Activated CD4-positive, alpha-beta T cell treated with anti-CD3 and anti-CD28 coated beads, Interleukin-2, amount 50 U/mL, for 24 hours (primary cell): ENCODE results near the gene ZNF516.
"Not testable (repeated sequence)": the region's sequence is repeated elsewhere in the genome, so short reads cannot be mapped to it uniquely, and the experiment has no call there.

Experiments used
- DNase-seq, 2 donors: peaks; one replicate each; pipeline ENCODE4 v3.0.0-alpha.2; 2020; ENCODE audit warnings: low read depth in 1 of 2, low spot score in 1 of 2

ZNF516 gene

GRCh38 chr18:76474824-76475223 is 20.2 kb downstream of the ZNF516 start:
- DNase-seq: no peak

- not testable (repeated sequence) for DNase-seq
Measured at GRCh38 chr18:76473521-76473920, 21.5 kb downstream of the ZNF516 start.

DNA sequence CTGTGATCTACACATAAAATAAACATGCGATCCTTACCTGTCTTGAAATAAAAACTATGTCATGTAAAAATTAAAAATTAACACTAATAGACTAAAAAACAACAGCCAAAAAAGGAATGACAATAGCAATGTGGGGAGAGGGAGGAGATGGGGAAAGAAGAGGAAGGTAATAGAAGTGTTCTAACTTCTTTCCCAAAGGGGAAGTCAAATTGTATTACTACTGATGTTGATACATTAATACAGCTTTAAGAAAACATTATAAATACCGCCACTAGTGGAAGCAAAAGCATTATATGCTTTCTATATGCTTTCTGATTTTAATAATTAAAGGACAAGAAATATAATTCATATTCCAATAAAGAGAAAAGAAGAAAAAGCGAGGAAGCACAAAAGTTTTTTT is 22.2 kb downstream of the ZNF516 start:
- no peak for DNase-seq

DNA sequence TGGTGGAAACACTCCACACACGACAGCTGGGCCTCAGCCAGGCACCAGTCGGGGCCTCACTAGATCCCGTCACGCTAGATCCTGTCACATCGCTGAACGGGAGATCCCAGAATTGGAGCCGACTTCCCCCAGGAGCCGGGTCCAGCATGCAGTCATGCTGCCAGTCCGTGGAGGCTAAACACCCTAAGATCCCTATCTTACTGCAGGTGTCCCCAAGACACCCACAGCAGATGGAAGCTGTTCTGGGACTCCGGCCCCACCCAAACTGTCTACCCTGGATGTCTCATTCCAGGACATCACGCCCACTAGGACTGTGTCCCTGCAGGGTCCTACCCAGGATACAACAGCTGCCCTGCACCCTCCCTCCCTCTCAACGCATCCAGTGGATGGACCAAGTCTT is 23.4 kb downstream of the ZNF516 start:
- no peak for DNase-seq

DNA sequence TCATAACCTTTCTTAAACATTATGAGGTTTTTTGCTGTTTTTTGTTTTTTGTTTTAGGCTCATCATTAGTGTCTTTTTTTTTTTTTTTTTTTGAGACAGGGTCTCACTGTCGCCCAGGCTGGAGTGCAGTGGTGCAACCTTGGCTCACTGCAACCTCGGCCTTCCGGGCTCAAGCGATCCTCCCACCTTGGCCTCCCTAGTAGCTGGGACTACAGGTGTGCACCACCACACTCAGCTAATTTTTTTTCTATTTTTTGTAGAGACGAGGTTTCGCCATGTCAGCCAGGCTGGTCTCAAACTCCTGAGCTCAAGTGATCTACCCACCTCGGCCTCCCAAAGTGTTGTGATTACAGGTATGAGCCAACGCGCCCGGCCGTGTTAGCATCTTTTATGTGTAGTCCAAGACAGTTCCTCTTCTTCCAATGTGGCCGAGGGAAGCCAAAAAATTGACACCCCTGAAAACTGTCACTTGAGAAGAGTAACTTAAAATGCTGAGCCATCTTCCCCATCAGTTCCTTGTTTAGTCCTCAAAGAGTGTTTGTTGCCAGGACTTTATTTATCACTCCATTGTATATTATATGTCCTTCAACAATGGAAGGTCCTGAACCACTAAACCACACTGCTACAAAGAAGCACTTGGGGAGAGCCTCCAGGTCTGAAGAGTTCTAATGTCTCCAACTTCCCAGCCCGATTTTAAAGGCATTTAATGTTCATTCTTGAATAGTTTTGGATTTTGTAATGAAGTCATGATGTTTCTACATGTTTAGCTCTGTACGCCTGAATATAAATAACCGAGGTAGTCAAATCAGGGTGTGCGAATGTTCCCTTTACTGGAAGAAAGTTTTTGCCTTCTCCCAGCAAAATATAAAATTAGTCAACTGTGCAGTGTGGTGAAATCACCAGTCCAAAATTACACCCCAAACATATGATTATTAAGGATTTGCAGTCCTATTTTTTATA is 26.4 kb downstream of the ZNF516 start:
- DNase-seq: no peak

GRCh38 chr18:76467371-76468190 is 27.5 kb downstream of the ZNF516 start:
- no peak for DNase-seq

- no peak for DNase-seq
Measured at GRCh38 chr18:76466410-76466991, 28.5 kb downstream of the ZNF516 start.

GRCh38 chr18:76465630-76466409 is 29.2 kb downstream of the ZNF516 start:
- no peak for DNase-seq

DNA sequence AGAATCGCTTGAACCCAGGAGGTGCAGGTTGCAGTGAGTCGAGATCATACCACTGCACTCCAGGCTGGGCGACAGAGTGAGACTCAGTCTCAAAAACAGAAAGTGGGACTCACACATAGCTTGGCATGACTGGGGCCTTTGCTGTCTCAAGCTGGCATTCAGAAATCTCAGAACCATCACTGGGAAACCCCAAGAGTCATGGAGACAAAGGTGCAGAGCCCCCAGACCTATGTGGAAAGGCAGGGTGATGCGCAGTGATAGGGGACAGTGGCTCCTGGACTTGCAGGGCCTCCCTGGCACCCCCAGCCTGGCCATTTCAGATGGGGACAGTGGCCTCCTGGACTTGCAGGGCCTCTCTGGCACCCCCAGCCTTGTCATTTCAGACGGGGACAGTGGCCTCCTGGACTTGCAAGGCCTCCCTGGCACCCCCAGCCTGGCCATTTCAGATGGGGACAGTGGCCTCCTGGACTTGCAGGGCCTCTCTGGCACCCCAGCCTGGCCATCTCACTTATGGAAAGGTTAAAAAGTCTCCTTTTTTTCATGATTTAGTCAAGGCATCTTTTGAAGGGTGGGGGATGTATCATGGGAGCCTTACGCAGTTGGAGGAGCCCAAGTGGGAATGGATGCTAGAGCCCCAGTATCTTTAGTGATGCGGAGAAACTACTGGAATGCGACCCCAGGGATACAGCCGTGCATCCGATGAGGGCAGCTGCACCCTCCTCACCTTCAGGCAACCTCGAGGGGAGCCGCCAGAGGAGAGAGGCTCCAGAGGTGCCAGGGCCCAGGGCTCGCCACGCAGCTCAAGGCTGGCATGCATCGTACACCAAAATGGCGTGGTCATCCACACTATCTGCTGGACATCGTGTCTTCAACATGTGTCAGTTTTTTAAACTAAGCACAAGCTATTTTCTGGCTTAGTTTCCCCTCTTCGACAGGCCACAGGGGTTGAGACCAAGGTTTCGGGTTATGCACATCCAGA is 30.5 kb downstream of the ZNF516 start:
- DNase-seq: no peak

GRCh38 chr18:76463872-76464271 is 31.2 kb downstream of the ZNF516 start:
- no peak for DNase-seq

GRCh38 chr18:76463358-76463757 is 31.7 kb downstream of the ZNF516 start:
- DNase-seq: no peak

DNA sequence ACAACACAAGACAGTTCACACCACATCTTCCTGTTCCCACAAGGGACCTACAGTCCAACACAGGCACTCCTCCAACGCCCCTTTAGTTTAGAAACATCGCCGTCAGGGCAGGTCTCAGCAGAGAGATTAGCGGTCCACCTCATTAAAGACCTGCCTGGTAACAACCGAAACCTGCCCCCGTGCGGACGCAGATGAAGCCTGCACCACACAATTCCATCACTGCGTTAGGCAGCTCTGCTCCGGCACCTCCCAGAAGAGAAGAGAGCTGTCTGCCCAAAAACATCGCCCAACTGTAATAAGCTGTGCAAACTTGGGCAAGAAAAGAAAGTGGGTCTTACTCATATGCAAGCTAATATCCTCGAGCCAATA is 32.7 kb downstream of the ZNF516 start:
- DNase-seq: no peak

- no peak for DNase-seq
Measured at GRCh38 chr18:76461692-76462325, 33.2 kb downstream of the ZNF516 start.

GRCh38 chr18:76461148-76461547 is 33.9 kb downstream of the ZNF516 start:
- DNase-seq: no peak

- DNase-seq: no peak
Measured at GRCh38 chr18:76460482-76460881, 34.6 kb downstream of the ZNF516 start.

DNA sequence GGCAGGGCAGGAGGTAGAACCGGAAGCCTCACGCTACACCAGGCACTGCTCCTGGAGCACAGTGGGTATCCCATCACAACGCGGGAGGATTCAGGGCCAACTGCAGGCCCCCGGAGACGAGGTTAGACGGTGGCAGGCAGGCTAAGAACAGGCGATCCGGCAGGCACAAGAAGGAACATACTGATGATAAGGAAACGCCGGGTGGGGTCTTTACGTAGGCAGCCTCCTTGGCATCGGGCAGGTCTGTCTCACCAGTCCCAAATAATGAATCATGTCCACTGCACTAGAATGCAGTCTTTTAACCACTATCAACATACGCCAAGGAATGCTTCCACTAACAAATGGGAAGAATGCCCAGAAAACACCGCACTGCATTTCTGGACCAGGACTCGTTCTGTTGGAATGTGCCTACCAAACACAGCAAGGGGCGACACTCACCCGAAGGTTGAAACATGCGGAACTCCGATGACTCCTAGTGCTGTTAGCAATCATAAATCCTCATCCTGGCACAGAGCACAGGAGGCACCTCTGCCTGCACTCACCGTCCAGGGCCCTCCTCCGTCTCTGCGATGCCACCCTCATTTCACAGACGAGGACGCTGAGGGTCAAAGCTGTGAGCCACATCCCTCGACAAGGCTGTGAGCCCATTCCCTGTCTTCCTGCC is 35.2 kb downstream of the ZNF516 start:
- DNase-seq: no peak

DNA sequence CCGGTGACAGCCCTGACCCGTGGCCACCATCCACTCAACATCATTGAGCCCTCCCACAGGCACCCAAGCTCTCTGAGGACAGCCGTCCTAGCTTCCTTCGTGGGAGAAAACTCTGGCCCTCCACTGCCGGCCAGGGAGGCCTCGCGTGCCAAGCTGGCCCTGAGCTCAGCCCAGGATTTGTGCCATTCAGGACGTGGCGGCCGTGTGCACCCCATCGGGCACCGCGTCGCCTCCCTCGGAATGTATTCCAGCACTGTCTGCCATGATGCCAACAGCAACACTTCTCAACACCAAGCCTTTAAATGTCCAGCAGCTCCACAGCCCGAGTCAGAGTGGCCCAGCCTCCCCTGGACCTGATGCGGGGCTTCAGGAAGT is 35.7 kb downstream of the ZNF516 start:
- DNase-seq: no peak

DNA sequence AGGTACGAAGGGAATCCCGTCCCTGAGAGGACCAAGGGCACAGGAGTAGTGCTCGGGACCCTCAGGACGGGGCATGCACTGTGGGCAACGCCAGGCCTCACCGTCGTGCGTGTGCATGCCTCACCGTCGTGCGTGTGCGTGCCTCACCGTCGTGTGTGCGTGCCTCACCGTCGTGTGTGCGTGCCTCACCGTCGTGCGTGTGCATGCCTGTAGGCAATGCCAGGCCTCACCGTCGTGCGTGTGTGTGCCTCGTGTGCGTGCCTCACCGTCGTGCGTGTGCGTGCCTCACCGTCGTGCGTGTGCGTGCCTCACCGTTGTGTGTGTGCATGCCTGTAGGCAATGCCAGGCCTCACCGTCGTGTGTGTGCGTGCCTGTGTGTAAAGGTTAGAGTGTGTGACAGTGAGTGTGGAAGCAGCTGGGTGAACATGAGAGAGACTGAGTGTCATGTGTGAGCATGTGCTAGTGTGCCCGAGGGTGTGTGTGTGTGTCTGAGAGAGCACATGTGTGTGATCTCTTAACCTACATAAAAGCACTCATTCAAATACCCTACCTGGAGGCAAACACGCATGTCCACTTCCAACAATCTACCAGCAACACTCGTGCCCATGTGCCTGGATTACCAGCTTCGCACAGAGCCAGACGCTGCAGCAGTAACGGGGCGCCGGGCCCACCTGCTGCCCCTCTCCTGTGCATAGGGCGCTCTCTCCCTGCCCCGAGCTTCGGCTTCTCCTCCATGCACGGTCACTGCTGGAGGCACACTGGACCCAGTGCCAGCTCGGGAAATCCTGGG is 36.3 kb downstream of the ZNF516 start:
- no peak for DNase-seq
